Thymus (tissue), 11 donors: ENCODE results near the gene RPL10A. TPM values are rescaled to one million over a fixed set of nuclear protein-coding genes. Genes with fewer than 3 reads are reported as not detected.

Experiments
- DNase-seq, 9 donors: peaks; one replicate each; pipeline ENCODE4 v3.0.0-alpha.2; 2013; ENCODE audit warnings: low spot score in 9 of 9, low read depth in 6 of 9, missing footprints in 1 of 9
- H3K27ac ChIP-seq, 2 donors: one replicate each; pipeline ENCODE4 v1.5.1; 2013; ENCODE audit warnings: control low read depth in 1 of 2, low read depth in 1 of 2, low read length in 1 of 2, mild to moderate bottlenecking in 1 of 2, moderate library complexity in 1 of 2
- H3K27me3 ChIP-seq, 2 donors: one replicate each; pipeline ENCODE4 v1.5.1; 2013; ENCODE audit warnings: low read length in 1 of 2; ENCODE audit not compliant: control insufficient read depth in 2 of 2, insufficient read depth in 1 of 2
- H3K36me3 ChIP-seq, 2 donors: one replicate each; pipeline ENCODE4 v1.5.1; 2013; ENCODE audit warnings: low read length in 1 of 2, mild to moderate bottlenecking in 1 of 2, moderate library complexity in 1 of 2; ENCODE audit not compliant: control insufficient read depth in 2 of 2, insufficient read depth in 2 of 2
- H3K4me1 ChIP-seq, 2 donors: one replicate each; pipeline ENCODE4 v1.5.1; 2013; ENCODE audit warnings: low read length in 2 of 2; ENCODE audit not compliant: control insufficient read depth in 2 of 2, insufficient read depth in 2 of 2
- H3K4me3 ChIP-seq, 2 donors: one replicate each; pipeline ENCODE4 v1.5.1; 2013; ENCODE audit warnings: low read length in 2 of 2, control low read depth in 1 of 2, mild to moderate bottlenecking in 1 of 2
- H3K9me3 ChIP-seq, 2 donors: one replicate each; pipeline ENCODE4 v1.5.1; 2013; ENCODE audit warnings: low read length in 1 of 2, mild to moderate bottlenecking in 1 of 2; ENCODE audit not compliant: control insufficient read depth in 2 of 2, insufficient read depth in 1 of 2
- WGBS: extraction: QIAGEN DNeasy Blood & Tissue Kit; methylation state at CpG from one replicate; pipeline ENCODE4 v1.1.7; 2013; 5-methylcytosine and 5-hydroxymethylcytosine counted together
- polyA plus RNA-seq: library from polyadenylated mRNA; stranded (reverse); fragments of 200-250 nt; gene quantifications from one replicate; pipeline ENCODE4 v1.2.3, GENCODE V29; 2013
- total RNA-seq: library from RNA; stranded (reverse); fragments of 120-200 nt; gene quantifications from one replicate; pipeline ENCODE4 v1.2.4, GENCODE V29; 2013
- donor health status: healthy.

Gene RPL10A
- total and polyA plus RNA-seq, 2 donors, result 1,878 to 2,373 TPM

DNA sequence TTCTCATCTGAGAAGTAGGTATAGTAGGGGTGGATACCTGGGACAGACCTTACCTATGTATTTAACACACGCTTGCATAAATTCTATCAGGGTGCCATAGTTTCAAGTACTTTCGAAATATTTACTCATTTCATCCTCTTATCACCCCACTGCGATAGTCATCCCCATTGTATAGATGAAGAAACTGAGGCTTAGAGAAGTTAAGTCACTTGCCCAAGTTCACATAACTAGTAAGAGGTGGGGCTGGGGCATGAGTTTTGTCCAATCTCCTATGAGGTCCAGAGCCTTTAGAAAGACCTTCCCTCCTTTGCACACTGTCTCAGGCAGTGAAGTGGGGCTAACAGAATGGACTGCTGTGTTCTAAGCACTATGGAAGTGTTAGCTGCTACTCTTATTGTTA, 38.3 kb downstream of the RPL10A start:
- Histone ChIP-seq H3K27me3 (peaks cover 2 to 85% of the 10 kb centered on the region in 2 donors), H3K4me1 (peaks cover 0 to 7% of the 10 kb centered on the region in 2 donors), H3K36me3 (no peaks in the 10 kb centered on the region), H3K27ac (no peak overlapping the region), H3K4me3 (no peak overlapping the region), H3K9me3 (no peaks in the 10 kb centered on the region)
- DNase-seq, result no peak
- 96% methylated on average over 3 of the region's 3 CpGs for WGBS

DNA sequence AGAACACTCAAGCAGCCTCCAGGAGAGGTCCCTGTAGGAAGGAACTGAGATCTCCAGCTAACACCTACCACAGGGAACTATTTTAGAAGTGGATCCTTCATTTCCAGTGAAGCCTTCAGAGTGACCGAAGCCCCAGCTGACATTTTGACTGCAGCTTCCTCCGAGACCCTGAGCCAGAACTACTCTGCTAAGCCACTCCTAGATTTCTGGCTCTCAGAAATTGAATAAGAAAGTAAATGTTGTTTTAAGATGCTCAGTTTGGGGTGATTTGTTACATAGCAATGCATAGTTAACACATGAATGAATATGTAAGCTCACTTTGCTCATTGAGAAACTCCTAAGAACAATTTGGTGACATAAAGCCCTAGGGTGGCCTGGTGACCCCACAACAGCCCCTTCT, 39.0 kb downstream of the RPL10A start:
- Histone ChIP-seq H3K36me3 (no peaks in the 10 kb centered on the region), H3K9me3 (no peaks in the 10 kb centered on the region), H3K4me3 (no peak overlapping the region), H3K4me1 (peaks cover 0 to 9% of the 10 kb centered on the region in 2 donors), H3K27ac (no peak overlapping the region), H3K27me3 (peaks cover 2 to 88% of the 10 kb centered on the region in 2 donors)
- 96% methylated on average over 2 of the region's 2 CpGs for WGBS
- no peak for DNase-seq

DNA sequence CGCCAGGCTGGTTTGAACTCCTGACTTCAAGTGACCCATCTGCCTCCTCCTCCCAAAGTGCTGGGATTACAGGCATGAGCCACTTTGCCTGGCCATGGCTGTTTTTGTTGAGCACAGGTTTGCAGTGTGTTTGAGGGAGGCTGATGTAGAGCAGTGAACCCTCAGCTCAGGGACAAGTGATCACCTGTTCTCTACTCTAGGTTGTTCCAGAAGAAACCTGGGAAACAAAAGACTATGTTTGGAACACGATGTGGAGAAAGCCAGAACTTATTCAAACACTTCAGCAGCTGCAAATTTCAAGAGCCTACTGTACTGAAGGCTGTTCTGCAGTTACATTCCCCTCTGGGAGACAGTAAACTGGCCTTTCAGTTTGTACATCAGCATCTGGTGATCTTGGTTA, 39.8 kb downstream of the RPL10A start:
- H3K36me3 ChIP-seq, result no peaks in the 10 kb centered on the region
- no peak for DNase-seq
- no peak overlapping the region for H3K27ac ChIP-seq
- H3K4me1 ChIP-seq, result peaks cover 0 to 9% of the 10 kb centered on the region in 2 donors
- whole genome bisulfite sequencing, result 94% methylated on average over 2 of the region's 2 CpGs
- H3K27me3 ChIP-seq, result peaks cover 2 to 89% of the 10 kb centered on the region in 2 donors
- H3K4me3 ChIP-seq, result no peak overlapping the region
- no peaks in the 10 kb centered on the region for H3K9me3 ChIP-seq

DNA sequence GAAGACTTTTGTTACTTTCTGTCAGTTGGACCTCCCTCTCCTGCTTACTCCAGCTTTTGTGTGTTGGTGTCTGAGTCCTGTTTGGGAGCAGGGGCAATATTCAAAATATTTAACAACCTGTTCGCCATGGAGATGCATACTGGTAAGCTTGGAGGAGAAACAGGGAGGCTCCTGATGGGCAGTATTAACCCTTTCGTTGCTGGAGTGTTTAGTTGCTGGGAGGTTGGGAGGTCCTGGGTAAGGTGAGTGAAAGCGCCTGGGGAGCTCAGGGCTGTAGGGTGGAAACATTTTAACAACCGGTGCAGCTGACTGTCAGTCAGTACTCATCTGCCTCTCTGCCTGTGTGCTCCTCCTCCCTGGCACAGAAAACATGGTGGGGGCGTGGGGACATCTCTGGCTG, 40.3 kb downstream of the RPL10A start:
- peaks cover 2 to 87% of the 10 kb centered on the region in 2 donors for H3K27me3 ChIP-seq
- no peaks in the 10 kb centered on the region for H3K36me3 ChIP-seq
- peaks cover 0 to 7% of the 10 kb centered on the region in 2 donors for H3K4me1 ChIP-seq
- 83% methylated on average over 5 of the region's 5 CpGs for WGBS
- no peaks in the 10 kb centered on the region for H3K9me3 ChIP-seq
- DNase-seq, result no peak
- no peak overlapping the region for H3K27ac ChIP-seq
- H3K4me3 ChIP-seq, result no peak overlapping the region

DNA sequence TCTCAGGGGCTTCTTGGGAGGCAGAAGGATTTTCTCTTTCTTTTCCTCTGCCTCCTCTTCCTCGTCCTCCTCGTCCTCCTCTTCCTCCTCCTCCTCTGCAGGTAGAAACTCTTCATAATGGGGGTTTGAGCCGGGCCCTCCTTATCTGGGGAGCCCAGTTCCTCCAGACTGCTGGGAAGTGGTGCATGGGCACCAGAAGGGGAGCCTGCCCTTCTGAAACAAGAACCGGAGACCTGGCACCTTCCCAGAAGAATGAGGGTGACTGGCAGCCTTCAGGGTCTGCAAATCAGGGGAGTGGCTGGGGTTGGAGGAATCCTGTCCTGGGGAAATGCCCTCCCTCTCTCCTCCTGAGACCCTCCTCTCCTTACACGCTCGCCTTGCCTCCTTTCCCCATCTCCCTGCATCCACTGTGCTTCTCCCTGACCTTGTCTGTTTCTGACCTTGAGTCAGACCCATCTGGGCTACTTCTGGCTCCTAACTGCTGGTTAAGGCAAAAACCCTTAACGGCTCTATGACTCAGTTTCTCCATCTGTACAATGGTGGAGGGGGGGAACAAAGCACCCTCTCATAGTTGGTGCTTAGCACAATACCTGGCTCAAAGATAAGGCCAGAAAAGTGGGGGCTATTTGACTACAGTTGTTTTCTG, 42.8 kb downstream of the RPL10A start:
- Histone ChIP-seq H3K4me1 (peaks cover 0 to 5% of the 10 kb centered on the region in 2 donors), H3K27ac (no peak overlapping the region), H3K9me3 (no peaks in the 10 kb centered on the region), H3K27me3 (peaks cover 2 to 72% of the 10 kb centered on the region in 2 donors), H3K4me3 (no peak overlapping the region), H3K36me3 (no peaks in the 10 kb centered on the region)
- DNase-seq, result no peak
- 70% methylated on average over 7 of the region's 7 CpGs for WGBS

DNA sequence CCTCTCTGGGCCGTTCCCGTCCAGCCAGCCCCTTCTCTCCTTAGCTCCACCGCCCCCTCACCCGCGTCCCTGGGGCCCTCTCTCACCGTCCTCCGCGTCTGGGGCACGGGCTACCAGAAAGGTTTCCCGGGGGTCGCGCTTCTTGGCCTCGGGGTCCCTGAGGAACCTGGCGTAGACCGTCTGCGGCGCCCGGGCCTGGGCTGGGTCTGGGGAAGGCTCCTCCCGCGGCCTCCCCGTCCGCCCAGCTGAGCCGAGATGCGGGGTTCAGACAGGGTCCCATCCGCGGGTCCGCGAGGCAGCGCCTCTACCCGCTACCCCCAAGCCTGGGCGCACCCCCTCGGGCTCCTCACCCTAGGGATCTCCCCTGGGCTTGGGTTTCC, 43.4 kb downstream of the RPL10A start:
- H3K4me1 ChIP-seq, result peaks cover 0 to 5% of the 10 kb centered on the region in 2 donors
- no peak overlapping the region for H3K27ac ChIP-seq
- H3K4me3 ChIP-seq, result no peak overlapping the region
- H3K36me3 ChIP-seq, result no peaks in the 10 kb centered on the region
- DNase-seq, result no peak
- H3K9me3 ChIP-seq, result no peaks in the 10 kb centered on the region
- 23% methylated on average over 32 of the region's 32 CpGs for WGBS
- peaks cover 2 to 69% of the 10 kb centered on the region in 2 donors for H3K27me3 ChIP-seq

DNA sequence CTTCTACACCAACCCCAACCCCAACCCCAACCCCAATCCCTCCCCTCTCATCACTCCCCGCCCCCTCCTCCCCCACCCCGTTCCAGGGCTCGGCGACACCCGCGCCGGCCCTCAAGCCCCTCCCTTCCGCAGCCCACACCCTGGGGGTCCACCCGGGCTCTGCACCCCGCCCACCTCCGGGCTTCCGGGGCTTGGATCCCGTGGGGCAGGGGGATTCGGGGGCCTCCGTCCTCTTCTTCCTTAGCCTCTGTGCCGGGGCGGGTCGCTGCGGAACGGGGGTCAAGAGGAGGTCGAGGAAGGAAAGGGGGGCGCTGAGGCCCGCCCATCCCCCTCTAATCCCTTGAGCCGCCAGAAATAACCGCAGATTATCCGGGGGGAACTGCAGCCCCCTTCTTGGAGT, 43.8 kb downstream of the RPL10A start:
- no peak for DNase-seq
- H3K27me3 ChIP-seq, result peaks cover 2 to 70% of the 10 kb centered on the region in 2 donors
- no peak overlapping the region for H3K27ac ChIP-seq
- 19% methylated on average over 26 of the region's 26 CpGs for WGBS
- H3K4me1 ChIP-seq, result peaks cover 0 to 5% of the 10 kb centered on the region in 2 donors
- no peaks in the 10 kb centered on the region for H3K9me3 ChIP-seq
- H3K4me3 ChIP-seq, result no peak overlapping the region
- no peaks in the 10 kb centered on the region for H3K36me3 ChIP-seq

DNA sequence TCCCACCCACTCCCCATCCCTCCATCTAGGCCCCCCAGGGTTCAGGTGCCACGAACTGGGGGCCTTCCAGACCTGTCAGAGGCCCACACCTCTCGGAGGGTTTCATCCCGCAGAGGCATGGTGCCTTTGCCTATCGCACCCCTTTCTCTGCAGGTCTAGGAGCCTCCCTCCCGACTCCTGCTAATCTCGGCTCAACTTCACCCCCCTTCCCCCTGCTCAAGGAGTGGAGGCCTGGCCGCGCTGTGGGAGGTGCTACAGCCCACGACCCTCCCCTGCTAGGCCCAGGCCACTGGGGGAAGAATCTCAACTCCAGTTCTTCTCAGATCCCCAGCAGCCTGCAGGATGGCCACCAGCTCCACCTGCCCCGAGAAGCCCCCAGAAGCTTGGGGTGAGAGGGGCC, 44.5 kb downstream of the RPL10A start, which contains the start of gene TULP1:
Gene TULP1 (minus strand): TSS at position 157 of the 400 bp plus-strand sequence. CDS start 38 bp downstream, at position 119.
- peaks cover 2 to 65% of the 10 kb centered on the region in 2 donors for H3K27me3 ChIP-seq
- H3K4me1 ChIP-seq, result peaks cover 0 to 5% of the 10 kb centered on the region in 2 donors

DNA sequence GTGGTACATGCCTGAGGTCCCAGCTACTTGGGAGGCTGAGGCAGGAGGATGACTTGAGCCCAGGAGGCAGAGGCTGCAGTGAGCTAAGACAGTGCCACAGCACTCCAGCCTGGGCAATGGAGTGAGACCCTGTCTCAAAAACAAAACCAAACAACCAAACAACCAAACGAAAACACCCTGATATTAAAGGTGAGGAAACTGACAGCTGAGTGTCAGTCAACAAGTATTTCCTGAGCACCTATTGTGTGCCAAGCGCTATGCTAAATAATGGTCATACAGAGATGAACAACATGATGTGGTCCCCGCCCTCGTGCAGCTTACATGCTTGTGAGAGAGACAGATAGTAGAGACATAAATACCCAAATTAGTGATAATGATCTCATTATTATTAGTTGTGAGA, 46.4 kb downstream of the RPL10A start:
- 93% methylated on average over 4 of the region's 4 CpGs for WGBS
- Histone ChIP-seq H3K27me3 (peaks cover 2 to 47% of the 10 kb centered on the region in 2 donors), H3K4me3 (no peak overlapping the region), H3K9me3 (no peaks in the 10 kb centered on the region), H3K36me3 (no peaks in the 10 kb centered on the region), H3K27ac (no peak overlapping the region), H3K4me1 (peaks cover 0 to 5% of the 10 kb centered on the region in 2 donors)
- no peak for DNase-seq

More for the DNA sequence above, 44.5 kb downstream of the RPL10A start, which contains the start of gene TULP1:
- no peaks in the 10 kb centered on the region for H3K36me3 ChIP-seq
- no peak for DNase-seq
- H3K4me3 ChIP-seq, result no peak within 1 kb of the TSS
- no peaks in the 10 kb centered on the region for H3K9me3 ChIP-seq
- 96% methylated on average over 10 of the region's 10 CpGs for WGBS
- no peak within 1 kb of the TSS for H3K27ac ChIP-seq
